Ishikawa (cell line): Measurements from ENCODE around the gene RBMS3.

Source experiments
- CEBPB ChIP-seq: IDR thresholded peaks from 2 replicates; pipeline ENCODE4 v1.6.1; 2012
- CREB1 ChIP-seq: IDR thresholded peaks from 2 replicates; pipeline ENCODE4 v1.6.1; 2012; ENCODE audit warnings: low read depth
- EGR1 ChIP-seq: IDR thresholded peaks from 2 replicates; pipeline ENCODE4 v1.6.1; 2012
- EP300 ChIP-seq: IDR thresholded peaks from 2 replicates; pipeline ENCODE4 v1.6.1; 2012; ENCODE audit warnings: borderline replicate concordance
- FOXM1 ChIP-seq: IDR thresholded peaks from 2 replicates; pipeline ENCODE4 v1.6.1; 2012; ENCODE audit warnings: low read depth, borderline replicate concordance
- NFIC ChIP-seq: IDR thresholded peaks from 2 replicates; pipeline ENCODE4 v1.6.1; 2012
- RAD21 ChIP-seq: IDR thresholded peaks from 2 replicates; pipeline ENCODE4 v1.6.1; 2012; ENCODE audit warnings: low read depth
- TAF1 ChIP-seq: IDR thresholded peaks from 2 replicates; pipeline ENCODE4 v1.6.1; 2012; ENCODE audit warnings: low read depth, mild to moderate bottlenecking
- TCF12 ChIP-seq: IDR thresholded peaks from 2 replicates; pipeline ENCODE4 v1.6.1; 2012; ENCODE audit warnings: low read depth
- TEAD4 ChIP-seq: IDR thresholded peaks from 2 replicates; pipeline ENCODE4 v1.6.1; 2012
- YY1 ChIP-seq: IDR thresholded peaks from 2 replicates; pipeline ENCODE4 v1.6.1; 2012; ENCODE audit warnings: low read depth
- ZBTB7A ChIP-seq: IDR thresholded peaks from 2 replicates; pipeline ENCODE4 v1.6.1; 2012; ENCODE audit warnings: low read depth
- TF ChIP-seq, protein P1 (sequence below): IDR thresholded peaks from 2 replicates; pipeline ENCODE4 v1.6.1; 2012; ENCODE audit warnings: low read depth, mild to moderate bottlenecking
- TF ChIP-seq, protein P2 (sequence below): IDR thresholded peaks from 2 replicates; pipeline ENCODE4 v1.6.1; 2012
- TF ChIP-seq, protein P3 (sequence below): IDR thresholded peaks from 2 replicates; pipeline ENCODE4 v1.6.1; 2012

RBMS3 gene

DNA sequence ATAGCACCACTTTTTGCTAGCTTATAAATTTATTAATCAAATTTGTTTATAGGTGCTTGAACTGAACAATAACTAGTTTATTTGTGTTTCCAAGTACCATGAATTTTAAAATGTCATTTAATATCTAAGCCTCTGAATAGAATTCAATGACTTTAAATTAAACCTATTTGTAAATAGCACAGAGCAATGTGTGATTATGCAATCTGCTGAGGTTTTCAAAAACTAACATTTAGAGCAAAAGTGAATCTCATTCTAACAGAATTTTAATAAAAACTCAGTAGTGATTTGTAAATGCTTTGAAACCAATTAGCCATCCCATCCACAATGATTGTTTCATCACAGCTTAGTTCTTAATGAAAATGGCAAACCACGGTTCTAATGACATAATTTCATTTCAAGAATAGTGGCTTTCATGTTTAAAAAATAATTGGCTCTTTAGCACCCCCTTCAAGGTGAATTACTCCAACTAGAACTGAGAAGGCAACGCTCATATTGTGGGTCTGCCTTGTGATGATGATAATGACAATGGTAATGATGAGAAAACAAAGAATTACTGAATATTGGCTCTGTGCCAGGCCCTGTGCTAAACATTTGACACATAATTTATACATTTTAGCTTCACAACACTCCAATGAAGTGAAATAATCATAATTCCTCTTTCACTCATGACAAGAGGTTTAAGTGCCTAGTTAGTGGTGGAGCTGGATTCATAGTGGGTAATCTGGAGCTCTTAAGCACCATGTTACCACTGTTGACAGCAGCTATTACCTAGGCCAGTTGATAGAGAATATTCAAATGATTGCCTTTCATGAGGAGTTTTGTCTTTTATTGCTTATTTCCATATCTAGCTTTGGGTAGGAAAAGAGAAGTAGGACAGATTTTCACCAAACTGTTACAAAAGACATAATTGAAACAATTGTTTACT is 145.7 kb downstream of the RBMS3 start:
- TF ChIP-seq ZBTB7A = no peak
- TF ChIP-seq NFIC = peak; percentile 64
- peak; percentile 60 for TF ChIP-seq CEBPB

- TF ChIP-seq RAD21 (no peak), TCF12 (no peak), EGR1 (no peak)
- TF ChIP-seq, protein P1, sequence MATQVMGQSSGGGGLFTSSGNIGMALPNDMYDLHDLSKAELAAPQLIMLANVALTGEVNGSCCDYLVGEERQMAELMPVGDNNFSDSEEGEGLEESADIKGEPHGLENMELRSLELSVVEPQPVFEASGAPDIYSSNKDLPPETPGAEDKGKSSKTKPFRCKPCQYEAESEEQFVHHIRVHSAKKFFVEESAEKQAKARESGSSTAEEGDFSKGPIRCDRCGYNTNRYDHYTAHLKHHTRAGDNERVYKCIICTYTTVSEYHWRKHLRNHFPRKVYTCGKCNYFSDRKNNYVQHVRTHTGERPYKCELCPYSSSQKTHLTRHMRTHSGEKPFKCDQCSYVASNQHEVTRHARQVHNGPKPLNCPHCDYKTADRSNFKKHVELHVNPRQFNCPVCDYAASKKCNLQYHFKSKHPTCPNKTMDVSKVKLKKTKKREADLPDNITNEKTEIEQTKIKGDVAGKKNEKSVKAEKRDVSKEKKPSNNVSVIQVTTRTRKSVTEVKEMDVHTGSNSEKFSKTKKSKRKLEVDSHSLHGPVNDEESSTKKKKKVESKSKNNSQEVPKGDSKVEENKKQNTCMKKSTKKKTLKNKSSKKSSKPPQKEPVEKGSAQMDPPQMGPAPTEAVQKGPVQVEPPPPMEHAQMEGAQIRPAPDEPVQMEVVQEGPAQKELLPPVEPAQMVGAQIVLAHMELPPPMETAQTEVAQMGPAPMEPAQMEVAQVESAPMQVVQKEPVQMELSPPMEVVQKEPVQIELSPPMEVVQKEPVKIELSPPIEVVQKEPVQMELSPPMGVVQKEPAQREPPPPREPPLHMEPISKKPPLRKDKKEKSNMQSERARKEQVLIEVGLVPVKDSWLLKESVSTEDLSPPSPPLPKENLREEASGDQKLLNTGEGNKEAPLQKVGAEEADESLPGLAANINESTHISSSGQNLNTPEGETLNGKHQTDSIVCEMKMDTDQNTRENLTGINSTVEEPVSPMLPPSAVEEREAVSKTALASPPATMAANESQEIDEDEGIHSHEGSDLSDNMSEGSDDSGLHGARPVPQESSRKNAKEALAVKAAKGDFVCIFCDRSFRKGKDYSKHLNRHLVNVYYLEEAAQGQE = no peak
- TF ChIP-seq, protein P2, sequence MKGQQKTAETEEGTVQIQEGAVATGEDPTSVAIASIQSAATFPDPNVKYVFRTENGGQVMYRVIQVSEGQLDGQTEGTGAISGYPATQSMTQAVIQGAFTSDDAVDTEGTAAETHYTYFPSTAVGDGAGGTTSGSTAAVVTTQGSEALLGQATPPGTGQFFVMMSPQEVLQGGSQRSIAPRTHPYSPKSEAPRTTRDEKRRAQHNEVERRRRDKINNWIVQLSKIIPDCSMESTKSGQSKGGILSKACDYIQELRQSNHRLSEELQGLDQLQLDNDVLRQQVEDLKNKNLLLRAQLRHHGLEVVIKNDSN = no peak
Measured at GRCh38 chr3:29427266-29428103, 146.6 kb downstream of the RBMS3 start.

DNA sequence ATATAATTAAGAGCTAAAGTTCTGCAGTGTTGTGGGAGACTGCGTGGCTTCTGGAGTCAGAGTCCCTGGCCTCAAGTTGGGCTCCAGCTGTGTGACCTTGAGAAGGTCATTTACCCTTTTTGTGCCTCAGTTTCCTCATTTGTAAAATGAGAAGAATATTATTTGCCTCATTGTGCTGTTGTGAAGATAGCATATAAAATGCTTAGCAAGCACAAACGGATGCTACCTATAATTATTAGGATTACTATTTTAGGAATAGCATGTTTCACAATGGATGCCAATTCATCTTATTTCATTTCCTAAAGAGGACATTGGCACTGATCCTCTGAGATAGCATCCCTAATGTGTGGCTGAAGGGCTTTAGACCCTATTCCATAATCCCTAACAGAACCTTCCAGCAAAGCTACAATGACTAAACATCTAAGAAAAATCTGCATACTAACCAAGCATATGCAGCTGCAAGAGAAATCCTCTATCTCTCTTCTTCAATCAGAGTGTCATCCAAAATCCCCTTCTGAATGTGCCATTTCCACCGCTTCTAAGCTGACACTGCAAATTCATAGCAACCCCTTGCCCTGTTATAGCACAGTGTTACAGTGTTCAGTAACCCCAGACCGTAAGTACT is 148.3 kb downstream of the RBMS3 start:
- TF ChIP-seq EP300 (no peak), TEAD4 (no peak), CEBPB (no peak), RAD21 (no peak), TCF12 (no peak), TAF1 (no peak), FOXM1 (no peak), ZBTB7A (no peak), YY1 (no peak), CREB1 (no peak), NFIC (no peak), EGR1 (no peak)
- TF ChIP-seq, protein P3, sequence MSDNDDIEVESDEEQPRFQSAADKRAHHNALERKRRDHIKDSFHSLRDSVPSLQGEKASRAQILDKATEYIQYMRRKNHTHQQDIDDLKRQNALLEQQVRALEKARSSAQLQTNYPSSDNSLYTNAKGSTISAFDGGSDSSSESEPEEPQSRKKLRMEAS = no peak
- TF ChIP-seq, protein P2 = no peak
- TF ChIP-seq, protein P1 = no peak

DNA sequence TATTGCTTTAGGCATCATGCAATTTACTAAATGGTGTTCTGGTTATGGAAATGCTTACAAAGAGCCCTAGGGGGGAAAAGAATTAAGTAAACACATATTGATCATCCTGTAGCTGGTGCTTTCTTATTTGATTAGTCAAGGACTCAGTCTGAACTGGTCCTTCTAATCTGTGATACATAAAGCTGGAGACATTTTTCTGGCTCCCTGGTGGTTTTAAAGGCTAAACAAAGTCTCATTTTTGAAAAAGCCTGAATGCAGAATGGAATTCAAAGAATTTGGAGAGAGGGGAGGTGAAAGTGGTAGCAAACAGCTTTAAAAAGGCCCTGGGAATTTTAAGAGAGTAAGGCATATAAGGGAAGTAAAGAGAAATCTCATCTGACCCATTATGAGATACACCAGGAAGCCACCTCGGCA is 149.7 kb downstream of the RBMS3 start:
- TF ChIP-seq TAF1 (no peak), EP300 (peak; percentile 47; the same call in 1 of the 2 replicates), TEAD4 (peak; percentile 90), NFIC (no peak)
- TF ChIP-seq, protein P2 = no peak
- TF ChIP-seq, protein P3 = no peak

GRCh38 chr3:29436612-29437323 is 155.9 kb downstream of the RBMS3 start:
- TF ChIP-seq CREB1 = no peak
- TF ChIP-seq, protein P1 = no peak
- no peak for TF ChIP-seq EP300
- no peak for TF ChIP-seq YY1
- TF ChIP-seq, protein P3 = no peak
- no peak for TF ChIP-seq EGR1
- TF ChIP-seq TAF1 = no peak
- no peak for TF ChIP-seq TEAD4
- TF ChIP-seq RAD21 = no peak
